SKM-1 treated with dmso at 0.1 percent for 144 hours (cell line): ENCODE results near the gene PCBP2.

Source experiments
- DNase-seq: peaks from one replicate; lab custom pipeline; 2025; ENCODE audit not compliant: unreplicated experiment; lab: John Stamatoyannopoulos, UW

The PCBP2 gene

GRCh38 chr12:53506881-53507602 is 55.1 kb downstream of the PCBP2 start, which contains the start of gene NPFF:
Gene NPFF, minus strand, starts transcription at chr12:53507484. Its CDS starts 10 bp downstream, at chr12:53507474.
- no peak for DNase-seq

- no peak for DNase-seq
Observed at GRCh38 chr12:53507603-53507885, 55.6 kb downstream of the PCBP2 start.

GRCh38 chr12:53508534-53509170 is 56.8 kb downstream of the PCBP2 start:
- DNase-seq, result peak; percentile 63

GRCh38 chr12:53510181-53510812 is 58.4 kb downstream of the PCBP2 start:
- no peak for DNase-seq

- DNase-seq, result no peak
Observed at GRCh38 chr12:53513712-53514410, 62.0 kb downstream of the PCBP2 start.

GRCh38 chr12:53514628-53515290 is 62.9 kb downstream of the PCBP2 start:
- no peak for DNase-seq

- no peak for DNase-seq
Observed at GRCh38 chr12:53515291-53515680, 63.4 kb downstream of the PCBP2 start.

- DNase-seq, result no peak
Observed at GRCh38 chr12:53516758-53517455, 65.0 kb downstream of the PCBP2 start.

- DNase-seq, result no peak
Observed at GRCh38 chr12:53518381-53518780, 66.5 kb downstream of the PCBP2 start.

GRCh38 chr12:53523131-53523530 is 71.2 kb downstream of the PCBP2 start:
- no peak for DNase-seq

GRCh38 chr12:53524476-53524875 is 72.6 kb downstream of the PCBP2 start:
- DNase-seq, result no peak

GRCh38 chr12:53530061-53530460 is 78.2 kb downstream of the PCBP2 start:
- no peak for DNase-seq
